DND-41 (cell line): ENCODE measurements around the gene RAB3C.

Experiments
- ATAC-seq: fragments of 200-7000 bp; cut with Tn5 transposase; 3 replicates; pipeline ENCODE4 v1.9.1; 2021; ENCODE audit warnings: low read depth; ENCODE audit not compliant: insufficient read depth
- DNase-seq: peaks from one replicate; pipeline ENCODE4 v3.0.0-alpha.2; 2020
- H2AFZ ChIP-seq: 2 replicates; pipeline ENCODE4 v1.6.0; 2012; ENCODE audit warnings: low read depth, low read length
- H3K27ac ChIP-seq: 2 replicates; pipeline ENCODE4 v1.5.1; 2012; ENCODE audit warnings: low read length, inconsistent platforms
- H3K27me3 ChIP-seq: fragments of 200-600 bp; sonication (generic); 2 replicates; pipeline ENCODE4 v1.6.0; 2012; ENCODE audit warnings: low read length, mild to moderate bottlenecking, inconsistent platforms; ENCODE audit not compliant: insufficient read depth, poor library complexity
- H3K36me3 ChIP-seq: 2 replicates; pipeline ENCODE4 v1.5.1; 2012; ENCODE audit warnings: low read length, inconsistent platforms; ENCODE audit not compliant: insufficient read depth
- H3K4me1 ChIP-seq: 2 replicates; pipeline ENCODE4 v1.5.1; 2012; ENCODE audit warnings: mild to moderate bottlenecking, low read length; ENCODE audit not compliant: insufficient read depth
- H3K4me2 ChIP-seq: 2 replicates; pipeline ENCODE4 v1.6.0; 2012; ENCODE audit warnings: mild to moderate bottlenecking, moderate library complexity, low read length, inconsistent platforms; ENCODE audit not compliant: insufficient read depth
- H3K4me3 ChIP-seq, 2 experiments: fragments of 200-600 bp in 1 of 2; shearing (Covaris generic) in 1 of 2; 2 replicates each; pipeline ENCODE4 v1.5.1; 2012 to 2016; ENCODE audit warnings: inconsistent platforms in 2 of 2, low read length in 2 of 2, mild to moderate bottlenecking in 2 of 2, low read depth in 1 of 2, moderate library complexity in 1 of 2
- H3K79me2 ChIP-seq: 2 replicates; pipeline ENCODE4 v1.6.0; 2012; ENCODE audit warnings: low read length, inconsistent platforms; ENCODE audit not compliant: insufficient read depth
- H3K9ac ChIP-seq: 2 replicates; pipeline ENCODE4 v1.6.0; 2012; ENCODE audit warnings: low read depth, mild to moderate bottlenecking, inconsistent platforms, low read length, moderate library complexity
- H3K9me3 ChIP-seq: 2 replicates; pipeline ENCODE4 v1.5.1; 2012; ENCODE audit warnings: low read length, moderate library complexity, mild to moderate bottlenecking, inconsistent platforms; ENCODE audit not compliant: insufficient read depth, severe bottlenecking
- H4K20me1 ChIP-seq: 2 replicates; pipeline ENCODE4 v1.6.0; 2012; ENCODE audit warnings: low read length; ENCODE audit not compliant: insufficient read depth
- EZH2 ChIP-seq: IDR thresholded peaks from 3 replicates; pipeline ENCODE4 v1.6.1; 2012; ENCODE audit warnings: borderline replicate concordance, low read depth, mild to moderate bottlenecking, moderate library complexity, low read length, inconsistent platforms; ENCODE audit not compliant: severe bottlenecking
- TF ChIP-seq, protein P1 (sequence below): IDR thresholded peaks from 2 replicates; pipeline ENCODE4 v1.5.1; 2012; ENCODE audit warnings: borderline replicate concordance, low read length, moderate library complexity, mild to moderate bottlenecking; ENCODE audit not compliant: poor library complexity, severe bottlenecking; ENCODE audit errors: extremely low read depth

RAB3C gene

DNA sequence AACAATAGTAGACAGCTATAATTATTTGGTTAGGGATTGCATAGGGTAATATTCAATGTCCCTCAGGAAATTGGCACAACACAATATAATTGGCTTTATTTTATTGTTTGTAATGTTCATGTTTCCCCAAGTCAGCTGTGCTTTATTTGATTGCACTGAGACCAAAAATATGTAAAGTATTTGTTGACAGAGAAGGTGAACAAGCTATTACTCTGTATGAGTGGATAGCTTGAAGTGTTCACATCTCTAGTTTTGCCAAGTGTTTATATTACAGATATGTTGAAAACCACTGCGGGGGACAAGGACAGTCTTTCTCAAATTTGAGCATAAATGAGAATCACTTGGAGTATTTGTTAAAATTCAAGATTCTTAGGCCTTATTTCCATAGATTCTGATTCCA is 83.3 kb downstream of the RAB3C start:
- no peak for DNase-seq
- Histone ChIP-seq H3K9ac (no peak overlapping the region), H3K4me3 (no peak overlapping the region), H3K4me2 (no peak overlapping the region), H3K9me3 (no peaks in the 10 kb centered on the region), H3K27me3 (no peaks in the 10 kb centered on the region), H3K27ac (no peak overlapping the region), H4K20me1 (no peaks in the 10 kb centered on the region), H2AFZ (no peak overlapping the region), H3K4me1 (no peaks in the 10 kb centered on the region), H3K79me2 (no peaks in the 10 kb centered on the region), H3K36me3 (no peaks in the 10 kb centered on the region)
- TF ChIP-seq, protein P1, sequence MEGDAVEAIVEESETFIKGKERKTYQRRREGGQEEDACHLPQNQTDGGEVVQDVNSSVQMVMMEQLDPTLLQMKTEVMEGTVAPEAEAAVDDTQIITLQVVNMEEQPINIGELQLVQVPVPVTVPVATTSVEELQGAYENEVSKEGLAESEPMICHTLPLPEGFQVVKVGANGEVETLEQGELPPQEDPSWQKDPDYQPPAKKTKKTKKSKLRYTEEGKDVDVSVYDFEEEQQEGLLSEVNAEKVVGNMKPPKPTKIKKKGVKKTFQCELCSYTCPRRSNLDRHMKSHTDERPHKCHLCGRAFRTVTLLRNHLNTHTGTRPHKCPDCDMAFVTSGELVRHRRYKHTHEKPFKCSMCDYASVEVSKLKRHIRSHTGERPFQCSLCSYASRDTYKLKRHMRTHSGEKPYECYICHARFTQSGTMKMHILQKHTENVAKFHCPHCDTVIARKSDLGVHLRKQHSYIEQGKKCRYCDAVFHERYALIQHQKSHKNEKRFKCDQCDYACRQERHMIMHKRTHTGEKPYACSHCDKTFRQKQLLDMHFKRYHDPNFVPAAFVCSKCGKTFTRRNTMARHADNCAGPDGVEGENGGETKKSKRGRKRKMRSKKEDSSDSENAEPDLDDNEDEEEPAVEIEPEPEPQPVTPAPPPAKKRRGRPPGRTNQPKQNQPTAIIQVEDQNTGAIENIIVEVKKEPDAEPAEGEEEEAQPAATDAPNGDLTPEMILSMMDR = no peak
- TF ChIP-seq EZH2 = no peak
- no peak for ATAC-seq

DNA sequence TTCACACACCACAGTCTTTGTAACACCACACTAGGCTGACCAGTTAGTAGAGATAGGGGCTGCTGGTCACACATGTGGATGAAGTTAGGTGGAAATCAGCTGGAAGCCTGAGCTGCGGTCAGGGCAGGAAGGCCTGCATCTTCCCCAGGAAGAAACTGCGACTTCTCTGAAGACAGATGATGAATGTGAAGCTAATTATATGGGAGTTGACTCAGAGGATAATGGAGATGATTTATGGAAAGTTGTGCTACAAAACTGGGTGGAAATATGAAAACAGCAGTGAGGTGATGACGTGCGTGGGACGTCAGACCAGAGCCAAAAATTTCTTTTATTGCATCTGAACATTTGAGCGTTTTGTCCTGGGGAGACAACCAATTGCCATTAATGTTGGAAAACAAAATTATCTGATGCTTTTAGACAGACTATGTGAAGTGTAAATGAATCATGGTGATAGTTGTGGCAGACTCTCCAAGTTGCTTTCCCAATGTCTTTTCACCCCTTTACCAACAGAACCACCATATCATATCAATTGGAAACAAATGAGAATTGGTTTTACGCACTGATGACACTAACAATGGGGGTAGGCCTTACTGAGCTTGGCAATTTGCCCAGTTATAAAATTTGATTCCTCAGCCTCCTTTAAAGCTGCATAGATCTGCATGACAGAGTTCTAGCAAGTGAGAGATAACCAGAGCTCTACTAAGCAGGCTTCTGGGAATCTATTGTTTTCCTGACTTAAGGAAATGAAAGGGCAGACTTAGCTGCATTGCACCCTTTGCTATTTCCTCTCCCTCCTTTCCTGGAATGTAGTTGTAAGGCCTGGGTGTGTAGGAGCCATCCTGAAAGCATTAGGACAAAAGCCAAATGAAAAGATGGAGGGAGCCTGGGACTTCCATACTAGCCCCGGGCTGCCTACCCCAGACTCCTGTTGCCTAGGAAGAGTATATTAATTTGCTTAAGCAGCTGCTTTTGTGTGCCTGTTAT is 84.0 kb downstream of the RAB3C start:
- no peak for DNase-seq
- no peak overlapping the region for H3K4me3 ChIP-seq

DNA sequence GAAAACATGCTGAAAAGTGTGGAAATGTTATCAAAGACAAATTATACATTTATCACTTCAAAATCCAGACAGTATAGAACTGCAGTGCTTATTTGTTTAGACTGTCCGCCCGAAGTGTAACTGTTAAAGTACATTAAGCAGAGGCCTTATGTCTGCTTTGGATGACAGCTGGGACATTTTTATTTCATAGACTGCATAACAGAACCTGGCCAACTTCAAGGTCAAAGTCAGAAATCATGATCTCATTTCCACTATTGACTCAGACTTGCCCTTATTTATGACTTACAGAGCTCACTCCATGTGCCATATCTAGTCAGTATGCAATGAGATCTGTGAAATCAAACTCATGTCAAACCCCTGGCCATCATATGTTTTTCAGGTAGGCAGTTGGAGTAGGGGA is 87.7 kb downstream of the RAB3C start:
- no peaks in the 10 kb centered on the region for H3K79me2 ChIP-seq
- H3K36me3 ChIP-seq = no peaks in the 10 kb centered on the region
- H3K4me2 ChIP-seq = no peak overlapping the region
- no peaks in the 10 kb centered on the region for H4K20me1 ChIP-seq
- H3K27ac ChIP-seq = no peak overlapping the region
- no peak overlapping the region for H3K9ac ChIP-seq
- DNase-seq (no peak), ATAC-seq (no peak)
- no peaks in the 10 kb centered on the region for H3K4me1 ChIP-seq
- no peak overlapping the region for H2AFZ ChIP-seq
- no peak for TF ChIP-seq EZH2
- TF ChIP-seq, protein P1 = no peak
- H3K27me3 ChIP-seq = no peaks in the 10 kb centered on the region
- H3K4me3 ChIP-seq = no peak overlapping the region
- no peaks in the 10 kb centered on the region for H3K9me3 ChIP-seq

More for the DNA sequence above, 84.0 kb downstream of the RAB3C start:
- H3K9ac ChIP-seq = no peak overlapping the region
- no peak for ATAC-seq
- H3K4me1 ChIP-seq = no peaks in the 10 kb centered on the region
- no peaks in the 10 kb centered on the region for H4K20me1 ChIP-seq
- H2AFZ ChIP-seq = no peak overlapping the region
- H3K27me3 ChIP-seq = no peaks in the 10 kb centered on the region
- TF ChIP-seq EZH2 = no peak
- TF ChIP-seq, protein P1 = no peak
- H3K4me2 ChIP-seq = no peak overlapping the region
- no peak overlapping the region for H3K27ac ChIP-seq
- H3K79me2 ChIP-seq = no peaks in the 10 kb centered on the region
- H3K9me3 ChIP-seq = no peaks in the 10 kb centered on the region
- no peaks in the 10 kb centered on the region for H3K36me3 ChIP-seq
